ENCODE measurements around the gene GARIN3. TPM values are rescaled to one million over a fixed set of nuclear protein-coding genes. Genes with fewer than 3 reads are reported as not detected.

The GARIN3 gene
- total RNA-seq, 1 experiment from 2014 or later = not detected

DNA sequence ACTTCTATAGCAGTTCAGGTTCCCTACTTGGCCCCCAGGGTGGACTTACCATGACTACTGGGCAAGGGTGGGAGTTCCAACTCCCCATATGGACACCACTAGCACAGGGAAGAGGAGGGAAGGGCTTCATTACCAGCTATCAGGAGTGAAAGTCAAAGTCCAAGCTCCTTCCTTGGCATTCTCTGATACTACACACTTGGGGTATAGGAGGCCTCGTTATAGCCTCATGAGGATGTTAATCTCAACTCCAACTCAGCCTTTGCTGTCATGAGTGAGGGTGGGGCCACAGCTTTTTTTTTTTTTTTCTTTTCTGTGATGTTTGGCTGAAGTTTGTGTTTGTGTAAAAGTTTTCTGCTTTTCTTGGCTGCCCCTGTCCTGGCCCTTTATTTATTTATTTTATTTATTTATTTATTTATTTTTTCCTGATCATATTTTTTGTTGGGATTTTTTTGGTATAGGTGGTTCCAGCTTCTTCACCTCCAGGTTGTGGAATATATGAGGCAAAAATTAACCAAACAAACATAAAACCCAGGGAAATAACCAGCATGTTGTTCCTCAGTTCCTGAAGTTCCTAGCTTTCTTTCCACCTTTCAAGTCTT lies 8.7 kb downstream of the GARIN3 start:
- Histone ChIP-seq H3K27me3 (ENCODE audit: insufficient read depth, low read length) (no peaks in the 10 kb centered on the region), H3K18ac (ENCODE audit: insufficient read length, low read depth, low read length) (no peak overlapping the region), H4K8ac (replicated peaks; ENCODE audit: insufficient read length, low read depth, low read length) (no peak overlapping the region), H2BK5ac (ENCODE audit: insufficient read length, low read length) (no peak overlapping the region), H4K20me1 (ENCODE audit: control insufficient read depth, insufficient read depth, insufficient read length) (no peaks in the 10 kb centered on the region), H3K23ac (ENCODE audit: insufficient read length, low read depth, low read length) (no peak overlapping the region), H2AFZ (ENCODE audit: low read length) (no peak overlapping the region), H3K56ac (ENCODE audit: insufficient read length, low read depth, low read length) (no peak overlapping the region), H3K4me1 (ENCODE audit: insufficient read depth, low read length) (no peaks in the 10 kb centered on the region), H3K14ac (ENCODE audit: insufficient read depth, low read length) (no peak overlapping the region), H2BK120ac (ENCODE audit: low read depth, low read length, poor library complexity, severe bottlenecking) (no peak overlapping the region), H3K4me2 (ENCODE audit: insufficient read depth, insufficient read length, low read length) (no peak overlapping the region), H2BK12ac (ENCODE audit: insufficient read length, low read depth, low read length) (no peak overlapping the region), H3K9ac (ENCODE audit: extremely low read depth, insufficient read length, low read length) (no peak overlapping the region), H3K27ac (ENCODE audit: insufficient read length, low read depth, low read length) (no peak overlapping the region), H2BK20ac (ENCODE audit: low read depth, low read length, poor library complexity, severe bottlenecking) (no peak overlapping the region), H4K5ac (ENCODE audit: insufficient read length, low read depth, low read length) (no peak overlapping the region), H2AK5ac (ENCODE audit: insufficient read length, low read length) (no peak overlapping the region), H3K9me3 (ENCODE audit: control insufficient read depth, low read depth, low read length) (no peaks in the 10 kb centered on the region), H4K91ac (ENCODE audit: insufficient read length, low read depth, low read length) (no peak overlapping the region), H3K23me2 (ENCODE audit: insufficient read length, low read depth, low read length, poor library complexity, severe bottlenecking) (no peaks in the 10 kb centered on the region), H3K79me2 (ENCODE audit: insufficient read depth, low read length) (no peaks in the 10 kb centered on the region), H3K79me1 (ENCODE audit: insufficient read depth, low read depth, low read length, poor library complexity, severe bottlenecking) (no peaks in the 10 kb centered on the region), H2BK15ac (ENCODE audit: low read depth, low read length) (no peak overlapping the region), H3T11ph (ENCODE audit: low read length) (no peak overlapping the region), H3K4ac (ENCODE audit: low read depth, low read length) (no peak overlapping the region)
- no peaks in the 10 kb centered on the region for H3K4me1 Mint-ChIP-seq
- H3K27me3 Mint-ChIP-seq (ENCODE audit: low read depth) = no peaks in the 10 kb centered on the region; the same call in 1 of the 2 replicates
- H3K27ac Mint-ChIP-seq = no peak overlapping the region
- no peak overlapping the region for H3K4me3 Mint-ChIP-seq
- H3K9me3 Mint-ChIP-seq = no peaks in the 10 kb centered on the region
- WGBS (ENCODE audit: extremely low coverage, insufficient read length, low lambda C conversion rate) = no CpG with 5 or more reads among the region's 1 CpG
- TF ChIP-seq, protein P1, sequence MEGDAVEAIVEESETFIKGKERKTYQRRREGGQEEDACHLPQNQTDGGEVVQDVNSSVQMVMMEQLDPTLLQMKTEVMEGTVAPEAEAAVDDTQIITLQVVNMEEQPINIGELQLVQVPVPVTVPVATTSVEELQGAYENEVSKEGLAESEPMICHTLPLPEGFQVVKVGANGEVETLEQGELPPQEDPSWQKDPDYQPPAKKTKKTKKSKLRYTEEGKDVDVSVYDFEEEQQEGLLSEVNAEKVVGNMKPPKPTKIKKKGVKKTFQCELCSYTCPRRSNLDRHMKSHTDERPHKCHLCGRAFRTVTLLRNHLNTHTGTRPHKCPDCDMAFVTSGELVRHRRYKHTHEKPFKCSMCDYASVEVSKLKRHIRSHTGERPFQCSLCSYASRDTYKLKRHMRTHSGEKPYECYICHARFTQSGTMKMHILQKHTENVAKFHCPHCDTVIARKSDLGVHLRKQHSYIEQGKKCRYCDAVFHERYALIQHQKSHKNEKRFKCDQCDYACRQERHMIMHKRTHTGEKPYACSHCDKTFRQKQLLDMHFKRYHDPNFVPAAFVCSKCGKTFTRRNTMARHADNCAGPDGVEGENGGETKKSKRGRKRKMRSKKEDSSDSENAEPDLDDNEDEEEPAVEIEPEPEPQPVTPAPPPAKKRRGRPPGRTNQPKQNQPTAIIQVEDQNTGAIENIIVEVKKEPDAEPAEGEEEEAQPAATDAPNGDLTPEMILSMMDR (conservative IDR thresholded peaks at IDR 0.05) = no peak
- DNase-seq = no peak
- no peaks in the 10 kb centered on the region for H3K36me3 Mint-ChIP-seq (ENCODE audit: insufficient read depth in 1 of 3, low read depth in 3 of 3)

Data from H9 (cell line).